ENCODE results near the gene NLK.

DNA sequence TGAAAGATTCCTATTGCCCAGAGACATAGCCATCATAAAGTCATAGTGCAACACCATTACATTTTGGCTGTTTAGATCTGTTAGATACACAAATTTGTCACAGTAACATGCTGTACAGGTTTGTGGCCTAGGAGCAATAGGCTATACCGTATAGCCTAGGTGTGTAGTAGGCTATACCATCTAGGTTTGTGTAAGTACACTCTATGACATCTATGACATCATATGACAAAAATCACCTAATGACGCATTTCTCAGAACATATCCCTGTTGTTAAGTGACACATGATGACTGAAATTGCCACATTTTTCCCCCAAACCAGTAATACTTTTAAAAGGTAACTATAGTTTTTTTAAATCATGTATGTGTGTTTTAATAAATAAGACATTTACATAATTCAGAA, 43.3 kb downstream of the NLK start:
- TF ChIP-seq, protein P1, sequence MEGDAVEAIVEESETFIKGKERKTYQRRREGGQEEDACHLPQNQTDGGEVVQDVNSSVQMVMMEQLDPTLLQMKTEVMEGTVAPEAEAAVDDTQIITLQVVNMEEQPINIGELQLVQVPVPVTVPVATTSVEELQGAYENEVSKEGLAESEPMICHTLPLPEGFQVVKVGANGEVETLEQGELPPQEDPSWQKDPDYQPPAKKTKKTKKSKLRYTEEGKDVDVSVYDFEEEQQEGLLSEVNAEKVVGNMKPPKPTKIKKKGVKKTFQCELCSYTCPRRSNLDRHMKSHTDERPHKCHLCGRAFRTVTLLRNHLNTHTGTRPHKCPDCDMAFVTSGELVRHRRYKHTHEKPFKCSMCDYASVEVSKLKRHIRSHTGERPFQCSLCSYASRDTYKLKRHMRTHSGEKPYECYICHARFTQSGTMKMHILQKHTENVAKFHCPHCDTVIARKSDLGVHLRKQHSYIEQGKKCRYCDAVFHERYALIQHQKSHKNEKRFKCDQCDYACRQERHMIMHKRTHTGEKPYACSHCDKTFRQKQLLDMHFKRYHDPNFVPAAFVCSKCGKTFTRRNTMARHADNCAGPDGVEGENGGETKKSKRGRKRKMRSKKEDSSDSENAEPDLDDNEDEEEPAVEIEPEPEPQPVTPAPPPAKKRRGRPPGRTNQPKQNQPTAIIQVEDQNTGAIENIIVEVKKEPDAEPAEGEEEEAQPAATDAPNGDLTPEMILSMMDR (IDR thresholded peaks at IDR 0.05): no peak
- TF ChIP-seq FOXK1 (CRISPR knock-in tag; IDR thresholded peaks at IDR 0.05) (no peak), JUN (CRISPR knock-in tag; IDR thresholded peaks at IDR 0.05) (no peak), MYBL2 (CRISPR knock-in tag; IDR thresholded peaks at IDR 0.05) (no peak), CREB1 (CRISPR knock-in tag; IDR thresholded peaks at IDR 0.05) (no peak)
